Measurements from ENCODE around the gene MT2A.

DNA sequence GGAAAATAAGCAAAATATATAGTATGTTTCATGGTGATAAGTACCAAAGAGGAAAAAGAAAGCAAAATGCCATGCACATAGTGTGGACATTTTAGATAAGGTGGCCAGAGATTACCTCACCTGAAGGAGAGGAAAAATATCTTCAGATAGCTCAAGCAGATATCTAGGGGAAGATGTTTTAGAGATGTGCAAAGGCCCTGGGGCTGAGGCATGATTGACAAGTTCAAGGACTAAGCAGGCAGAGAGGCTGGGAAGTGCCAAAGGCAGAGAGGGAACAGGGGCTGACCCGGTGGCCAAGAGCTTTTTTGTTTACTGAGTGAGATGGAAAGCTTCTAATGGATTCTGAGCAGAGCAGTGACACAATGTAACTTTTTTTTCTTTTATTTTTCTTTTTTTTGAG is 47.9 kb upstream of the MT2A start:
- TF ChIP-seq, protein P1, sequence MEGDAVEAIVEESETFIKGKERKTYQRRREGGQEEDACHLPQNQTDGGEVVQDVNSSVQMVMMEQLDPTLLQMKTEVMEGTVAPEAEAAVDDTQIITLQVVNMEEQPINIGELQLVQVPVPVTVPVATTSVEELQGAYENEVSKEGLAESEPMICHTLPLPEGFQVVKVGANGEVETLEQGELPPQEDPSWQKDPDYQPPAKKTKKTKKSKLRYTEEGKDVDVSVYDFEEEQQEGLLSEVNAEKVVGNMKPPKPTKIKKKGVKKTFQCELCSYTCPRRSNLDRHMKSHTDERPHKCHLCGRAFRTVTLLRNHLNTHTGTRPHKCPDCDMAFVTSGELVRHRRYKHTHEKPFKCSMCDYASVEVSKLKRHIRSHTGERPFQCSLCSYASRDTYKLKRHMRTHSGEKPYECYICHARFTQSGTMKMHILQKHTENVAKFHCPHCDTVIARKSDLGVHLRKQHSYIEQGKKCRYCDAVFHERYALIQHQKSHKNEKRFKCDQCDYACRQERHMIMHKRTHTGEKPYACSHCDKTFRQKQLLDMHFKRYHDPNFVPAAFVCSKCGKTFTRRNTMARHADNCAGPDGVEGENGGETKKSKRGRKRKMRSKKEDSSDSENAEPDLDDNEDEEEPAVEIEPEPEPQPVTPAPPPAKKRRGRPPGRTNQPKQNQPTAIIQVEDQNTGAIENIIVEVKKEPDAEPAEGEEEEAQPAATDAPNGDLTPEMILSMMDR (IDR thresholded peaks at IDR 0.05; ENCODE audit: low read length) = no peak
- no peak for TF ChIP-seq EZH2 (IDR thresholded peaks at IDR 0.05; ENCODE audit: borderline replicate concordance, low read length)
